ENCODE results near the gene UVRAG. TPM values are rescaled to one million over a fixed set of nuclear protein-coding genes. Genes with fewer than 3 reads are reported as not detected.

Gene UVRAG
- total RNA-seq, 1 donor from 2014 or later = 31.0 TPM

- H3K27ac ChIP-seq = no peak overlapping the region
- H3K4me1 ChIP-seq = no peaks in the 10 kb centered on the region
- no peak for ATAC-seq
- no peaks in the 10 kb centered on the region for H3K36me3 ChIP-seq
- H3K4me3 ChIP-seq = no peak overlapping the region
- no peak for TF ChIP-seq CTCF (IDR thresholded peaks at IDR 0.05)
- no peak for DNase-seq
- H3K27me3 ChIP-seq = no peaks in the 10 kb centered on the region
- no peaks in the 10 kb centered on the region for H3K9me3 ChIP-seq
- intact Hi-C loops (cut with DNase I) = no loop called here
These were observed 29.8 kb upstream of the UVRAG start for GRCh38 chr11:75785187-75785586.

- no peaks in the 10 kb centered on the region for H3K4me1 ChIP-seq
- no peak overlapping the region for H3K4me3 ChIP-seq
- H3K27me3 ChIP-seq = no peaks in the 10 kb centered on the region
- ATAC-seq (peak; percentile 60), DNase-seq (peak; percentile 67)
- intact Hi-C loops (cut with DNase I) = no loop called here
- no peak overlapping the region for H3K27ac ChIP-seq
- no peaks in the 10 kb centered on the region for H3K36me3 ChIP-seq
- no peaks in the 10 kb centered on the region for H3K9me3 ChIP-seq
- TF ChIP-seq CTCF (IDR thresholded peaks at IDR 0.05) = no peak
These were observed 28.8 kb upstream of the UVRAG start for GRCh38 chr11:75786101-75786736.

- DNase-seq = no peak
These were observed 25.5 kb upstream of the UVRAG start for GRCh38 chr11:75789521-75789920.

GRCh38 chr11:75790986-75791385 is 24.0 kb upstream of the UVRAG start:
- no peak for ATAC-seq
- no peaks in the 10 kb centered on the region for H3K36me3 ChIP-seq
- no peak overlapping the region for H3K4me3 ChIP-seq
- no peaks in the 10 kb centered on the region for H3K9me3 ChIP-seq
- no peak for TF ChIP-seq CTCF (IDR thresholded peaks at IDR 0.05)
- no peaks in the 10 kb centered on the region for H3K27me3 ChIP-seq
- no peaks in the 10 kb centered on the region for H3K4me1 ChIP-seq
- intact Hi-C loops (cut with DNase I) = no loop called here
- no peak overlapping the region for H3K27ac ChIP-seq
- no peak for DNase-seq

More at GRCh38 chr11:75789521-75789920, 25.5 kb upstream of the UVRAG start:
- intact Hi-C loops (cut with DNase I) = no loop called here
- Histone ChIP-seq H3K4me3 (no peak overlapping the region), H3K36me3 (no peaks in the 10 kb centered on the region), H3K9me3 (no peaks in the 10 kb centered on the region), H3K4me1 (no peaks in the 10 kb centered on the region), H3K27me3 (no peaks in the 10 kb centered on the region), H3K27ac (no peak overlapping the region)
- TF ChIP-seq CTCF (IDR thresholded peaks at IDR 0.05) = no peak
- no peak for ATAC-seq

- no peak overlapping the region for H3K4me3 ChIP-seq
- no peaks in the 10 kb centered on the region for H3K9me3 ChIP-seq
- no peaks in the 10 kb centered on the region for H3K4me1 ChIP-seq
- no peaks in the 10 kb centered on the region for H3K27me3 ChIP-seq
- intact Hi-C loops (cut with DNase I) = no loop called here
- no peak overlapping the region for H3K27ac ChIP-seq
- TF ChIP-seq CTCF (IDR thresholded peaks at IDR 0.05) = no peak
- DNase-seq = no peak
- no peak for ATAC-seq
- no peaks in the 10 kb centered on the region for H3K36me3 ChIP-seq
These were observed 22.8 kb upstream of the UVRAG start for GRCh38 chr11:75792127-75792731.
